ENCODE measurements around the gene JAK3.
"Not testable (repeated sequence)": the region's sequence is repeated elsewhere in the genome, so short reads cannot be mapped to it uniquely, and the experiment has no call there.

JAK3 gene

DNA sequence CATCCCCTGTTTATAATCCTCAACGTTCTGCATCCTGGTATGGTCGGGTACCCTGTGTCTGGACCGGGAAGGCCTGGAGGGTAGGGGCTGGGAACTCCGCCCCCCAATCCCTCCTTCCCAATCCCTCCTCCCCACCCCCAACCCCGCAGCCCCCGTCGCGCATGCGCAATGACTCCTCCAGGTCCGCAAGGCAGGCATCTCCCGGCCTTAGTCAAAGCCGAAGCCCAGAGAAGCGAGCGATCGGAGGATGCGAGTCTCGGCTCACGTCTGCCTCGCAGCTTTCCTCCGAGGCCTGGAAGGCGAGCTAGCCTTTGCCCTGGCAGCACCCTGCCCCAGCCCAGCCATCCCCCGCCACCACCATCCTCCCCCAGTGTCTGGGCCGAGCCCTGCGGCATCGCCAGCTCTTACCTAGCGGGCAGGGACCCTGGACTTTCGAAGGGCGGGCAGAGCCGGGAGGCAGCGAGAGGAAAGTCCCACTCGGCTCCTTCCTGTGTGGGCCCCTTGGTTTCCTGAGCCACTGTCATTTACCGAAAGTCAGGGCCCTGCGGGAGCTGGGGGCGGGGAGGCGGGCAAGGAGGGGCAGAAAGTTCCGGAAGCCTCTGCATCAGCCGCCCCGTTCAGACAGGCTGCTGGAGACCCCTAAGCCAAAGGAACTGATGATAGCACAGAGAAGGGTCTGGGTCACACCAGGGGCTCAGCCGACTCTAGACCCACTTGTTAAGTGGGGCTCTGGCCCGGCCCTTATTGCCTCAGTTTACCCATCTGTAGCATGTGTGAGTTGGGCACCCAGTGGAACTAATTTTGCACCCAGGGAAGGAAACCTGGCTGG, at the start of gene JAK3:
Gene JAK3 (minus strand): TSS at position 445 of the 829 bp plus-strand sequence. CDS start 3,565 bp downstream, outside the sequence.
- Histone ChIP-seq H3K9me3 (ENCODE audit: control insufficient read depth, insufficient read depth, low read length) (no peaks in the 10 kb centered on the region), H3K9ac (ENCODE audit: low read depth, low read length) (no peak within 1 kb of the TSS), H3K4me3 (ENCODE audit: low read depth, low read length) (no peak within 1 kb of the TSS; the same call in 1 of the 2 replicates), H3K27me3 (ENCODE audit: control insufficient read depth, insufficient read depth, low read length) (peaks cover 13% of the 10 kb centered on the region), H3K4me1 (ENCODE audit: control insufficient read depth, insufficient read depth, low read length) (no peaks in the 10 kb centered on the region; the same call in 1 of the 2 replicates), H3K27ac (ENCODE audit: low read depth, low read length) (no peak within 1 kb of the TSS), H3K36me3 (ENCODE audit: control insufficient read depth, insufficient read depth, low read length) (no peaks in the 10 kb centered on the region)

DNA sequence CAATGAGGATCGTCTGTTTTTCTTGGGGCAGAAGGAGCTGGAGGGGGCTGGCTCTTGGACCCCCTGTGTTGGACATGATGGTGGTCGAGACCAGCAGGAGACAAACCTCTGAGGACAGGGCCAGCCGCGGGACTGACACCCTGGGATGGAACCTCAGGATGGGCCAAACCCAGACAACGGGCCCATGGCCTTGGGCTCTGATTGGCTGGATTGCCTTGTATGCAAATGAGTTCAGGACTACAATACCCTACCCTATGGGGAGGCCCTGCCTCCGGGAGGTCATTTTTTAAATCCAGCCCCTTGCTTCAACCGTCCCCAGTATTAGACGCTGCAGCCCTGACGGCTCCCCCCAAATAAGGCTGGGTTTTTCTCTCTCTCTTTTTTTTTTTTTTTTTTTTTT, 46.0 kb upstream of the JAK3 start:
- no peak overlapping the region for H3K27ac ChIP-seq (ENCODE audit: low read depth, low read length)
- H3K4me1 ChIP-seq (ENCODE audit: control insufficient read depth, insufficient read depth, low read length): no peaks in the 10 kb centered on the region; the same call in 1 of the 2 replicates
- H3K4me3 ChIP-seq (ENCODE audit: low read depth, low read length): no peak overlapping the region
- no peaks in the 10 kb centered on the region for H3K9me3 ChIP-seq (ENCODE audit: control insufficient read depth, insufficient read depth, low read length)
- H3K27me3 ChIP-seq (ENCODE audit: control insufficient read depth, insufficient read depth, low read length): no peaks in the 10 kb centered on the region
- H3K9ac ChIP-seq (ENCODE audit: low read depth, low read length): no peak overlapping the region
- H3K36me3 ChIP-seq (ENCODE audit: control insufficient read depth, insufficient read depth, low read length): no peaks in the 10 kb centered on the region

DNA sequence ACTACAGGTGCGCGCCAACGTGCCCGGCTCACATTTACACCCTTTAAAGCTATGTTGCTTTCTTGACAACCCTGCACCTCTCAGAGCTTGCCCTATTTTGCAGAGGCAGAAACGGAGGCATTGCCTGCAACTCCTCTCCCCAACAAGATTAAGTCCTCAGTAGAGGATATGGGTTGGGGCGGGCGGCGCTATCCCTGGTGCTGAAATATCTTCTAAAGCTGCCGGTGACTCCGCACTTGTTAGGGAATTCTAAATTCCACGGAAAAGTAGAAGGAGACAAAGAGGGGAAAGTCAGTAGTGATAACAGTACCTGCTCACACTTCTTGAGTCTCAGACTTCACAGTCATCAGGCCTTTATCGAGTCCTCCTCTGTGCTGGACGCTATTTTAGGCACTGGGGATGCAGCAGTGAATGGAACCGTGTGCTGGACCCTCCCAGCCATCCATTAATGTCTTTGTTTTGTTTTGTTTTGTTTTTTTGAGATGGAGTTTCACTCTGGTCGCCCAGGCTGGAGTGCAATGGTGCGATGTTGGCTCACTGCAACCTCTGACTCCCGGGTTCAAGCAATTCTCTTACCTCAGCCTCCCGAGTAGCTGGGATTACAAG, 41.9 kb upstream of the JAK3 start:
- no peak overlapping the region for H3K4me3 ChIP-seq (ENCODE audit: low read depth, low read length)
- H3K36me3 ChIP-seq (ENCODE audit: control insufficient read depth, insufficient read depth, low read length): no peaks in the 10 kb centered on the region
- H3K4me1 ChIP-seq (ENCODE audit: control insufficient read depth, insufficient read depth, low read length): no peaks in the 10 kb centered on the region; the same call in 1 of the 2 replicates
- no peak overlapping the region for H3K27ac ChIP-seq (ENCODE audit: low read depth, low read length)
- no peaks in the 10 kb centered on the region for H3K27me3 ChIP-seq (ENCODE audit: control insufficient read depth, insufficient read depth, low read length)
- H3K9me3 ChIP-seq (ENCODE audit: control insufficient read depth, insufficient read depth, low read length): no peaks in the 10 kb centered on the region
- no peak overlapping the region for H3K9ac ChIP-seq (ENCODE audit: low read depth, low read length)

DNA sequence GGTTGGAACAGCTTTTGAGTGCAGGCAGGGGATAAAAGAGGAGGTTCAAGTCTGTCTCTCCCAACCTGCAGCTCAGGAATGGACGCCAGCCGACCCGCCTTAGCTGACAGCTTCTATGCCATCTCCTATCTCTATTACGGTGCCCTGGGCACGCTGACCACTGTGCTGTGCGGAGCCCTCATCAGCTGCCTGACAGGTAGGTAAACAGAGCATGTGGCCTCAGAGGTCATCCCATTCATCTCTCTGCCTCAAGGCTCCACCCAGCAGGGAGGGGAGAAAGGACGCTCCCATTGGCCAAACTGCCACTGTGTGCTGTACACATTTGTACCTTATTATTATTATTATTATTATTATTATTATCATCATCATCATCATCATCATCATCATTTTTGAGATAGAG, 40.5 kb upstream of the JAK3 start:
- Histone ChIP-seq H3K27ac (ENCODE audit: low read depth, low read length) (no peak overlapping the region), H3K36me3 (ENCODE audit: control insufficient read depth, insufficient read depth, low read length) (no peaks in the 10 kb centered on the region), H3K27me3 (ENCODE audit: control insufficient read depth, insufficient read depth, low read length) (no peaks in the 10 kb centered on the region), H3K9ac (ENCODE audit: low read depth, low read length) (no peak overlapping the region), H3K4me3 (ENCODE audit: low read depth, low read length) (no peak overlapping the region), H3K4me1 (ENCODE audit: control insufficient read depth, insufficient read depth, low read length) (no peaks in the 10 kb centered on the region; the same call in 1 of the 2 replicates), H3K9me3 (ENCODE audit: control insufficient read depth, insufficient read depth, low read length) (no peaks in the 10 kb centered on the region)

DNA sequence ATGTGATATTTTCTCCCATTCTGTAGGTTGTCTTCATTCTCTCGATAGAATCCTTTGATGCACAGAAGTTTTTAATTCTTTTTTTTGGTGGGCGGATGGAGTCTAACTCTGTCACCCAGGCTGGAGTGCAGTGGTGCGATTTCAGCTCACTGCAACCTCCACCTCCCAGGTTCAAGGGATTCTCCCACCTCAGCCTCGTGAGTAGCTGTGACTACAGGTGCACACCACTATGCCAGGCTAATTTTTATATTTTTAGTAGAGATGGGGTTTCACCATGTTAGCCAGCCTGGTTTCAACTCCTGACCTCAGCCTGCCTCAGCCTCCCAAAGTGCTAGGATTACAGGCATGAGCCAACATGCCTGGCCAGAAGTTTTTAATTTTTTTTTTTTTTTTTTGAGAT, 39.4 kb upstream of the JAK3 start:
- not testable (repeated sequence) for H3K4me1 ChIP-seq (ENCODE audit: control insufficient read depth, insufficient read depth, low read length); H3K36me3 ChIP-seq (ENCODE audit: control insufficient read depth, insufficient read depth, low read length); H3K9ac ChIP-seq (ENCODE audit: low read depth, low read length); H3K27ac ChIP-seq (ENCODE audit: low read depth, low read length); H3K4me3 ChIP-seq (ENCODE audit: low read depth, low read length); H3K9me3 ChIP-seq (ENCODE audit: control insufficient read depth, insufficient read depth, low read length); H3K27me3 ChIP-seq (ENCODE audit: control insufficient read depth, insufficient read depth, low read length)

DNA sequence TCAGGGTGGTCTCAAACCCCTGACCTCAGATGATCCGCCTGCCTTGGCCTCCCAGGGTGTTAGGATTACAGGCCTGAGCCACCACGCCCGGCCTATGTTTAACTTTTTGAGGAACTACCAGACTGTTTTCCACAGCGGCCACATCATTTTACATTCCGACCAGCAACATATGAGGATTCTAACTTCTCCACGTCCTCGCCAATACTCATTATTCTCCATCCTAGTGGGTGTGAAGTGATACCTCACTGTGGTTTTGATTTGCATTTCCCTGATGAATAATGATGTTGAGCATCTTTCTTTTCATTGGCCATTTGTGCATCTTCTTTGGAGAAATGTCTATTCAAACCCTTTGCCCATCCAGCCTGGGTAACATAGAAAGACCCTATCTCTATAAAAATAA, 38.7 kb upstream of the JAK3 start:
- no peaks in the 10 kb centered on the region for H3K9me3 ChIP-seq (ENCODE audit: control insufficient read depth, insufficient read depth, low read length)
- H3K36me3 ChIP-seq (ENCODE audit: control insufficient read depth, insufficient read depth, low read length): no peaks in the 10 kb centered on the region
- H3K27me3 ChIP-seq (ENCODE audit: control insufficient read depth, insufficient read depth, low read length): no peaks in the 10 kb centered on the region
- no peak overlapping the region for H3K9ac ChIP-seq (ENCODE audit: low read depth, low read length)
- H3K27ac ChIP-seq (ENCODE audit: low read depth, low read length): no peak overlapping the region
- H3K4me3 ChIP-seq (ENCODE audit: low read depth, low read length): no peak overlapping the region
- no peaks in the 10 kb centered on the region; the same call in 1 of the 2 replicates for H3K4me1 ChIP-seq (ENCODE audit: control insufficient read depth, insufficient read depth, low read length)

DNA sequence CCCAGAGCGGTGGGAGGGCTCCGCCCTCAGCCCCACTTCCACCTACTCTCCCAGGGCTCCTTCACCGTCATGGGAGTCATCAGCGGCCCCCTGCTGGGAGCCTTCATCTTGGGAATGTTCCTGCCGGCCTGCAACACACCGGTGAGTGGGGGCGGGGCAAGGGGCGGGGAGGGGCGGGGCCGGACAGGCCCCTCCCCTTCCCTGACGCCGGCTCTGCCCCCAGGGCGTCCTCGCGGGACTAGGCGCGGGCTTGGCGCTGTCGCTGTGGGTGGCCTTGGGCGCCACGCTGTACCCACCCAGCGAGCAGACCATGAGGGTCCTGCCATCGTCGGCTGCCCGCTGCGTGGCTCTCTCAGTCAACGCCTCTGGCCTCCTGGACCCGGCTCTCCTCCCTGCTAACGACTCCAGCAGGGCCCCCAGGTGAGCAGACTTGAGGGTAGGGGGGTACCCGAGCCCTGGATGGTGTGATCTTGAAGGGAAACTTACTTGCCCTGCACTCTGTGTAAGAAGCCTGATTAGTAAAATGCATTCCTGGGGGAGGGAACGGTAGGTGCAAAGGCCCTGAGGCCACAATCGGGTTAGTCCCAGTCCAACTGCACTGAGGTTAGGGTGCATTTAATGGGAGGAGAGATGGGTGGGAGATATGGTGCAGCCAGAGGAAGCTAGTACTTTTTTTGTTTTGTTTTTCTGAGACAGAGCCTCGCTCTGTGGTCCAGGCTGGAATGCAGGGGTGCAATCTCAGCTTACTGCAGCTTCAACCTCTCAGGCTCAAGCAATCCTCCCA, 36.0 kb upstream of the JAK3 start:
- no peak overlapping the region for H3K4me3 ChIP-seq (ENCODE audit: low read depth, low read length)
- H3K27ac ChIP-seq (ENCODE audit: low read depth, low read length): no peak overlapping the region

DNA sequence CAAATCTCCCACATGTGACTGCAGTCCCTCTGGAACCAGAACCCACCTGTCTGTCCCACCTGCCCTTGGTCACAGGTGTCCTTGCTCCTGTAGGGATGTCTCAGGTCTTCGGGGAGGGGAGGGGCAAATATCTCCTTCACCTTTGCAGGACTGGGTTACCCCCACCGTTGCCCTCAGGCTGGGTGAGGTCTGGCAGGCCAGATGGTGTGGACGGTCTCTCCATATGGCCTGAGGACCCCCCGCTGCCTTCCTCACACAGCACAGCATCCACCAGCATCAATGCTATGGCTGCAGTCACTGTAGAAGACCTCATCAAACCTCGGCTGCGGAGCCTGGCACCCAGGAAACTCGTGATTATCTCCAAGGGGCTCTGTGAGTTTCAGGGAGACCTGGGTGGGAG, 33.9 kb upstream of the JAK3 start:
- Histone ChIP-seq H3K9ac (ENCODE audit: low read depth, low read length) (no peak overlapping the region), H3K27ac (ENCODE audit: low read depth, low read length) (no peak overlapping the region), H3K36me3 (ENCODE audit: control insufficient read depth, insufficient read depth, low read length) (no peaks in the 10 kb centered on the region), H3K4me1 (ENCODE audit: control insufficient read depth, insufficient read depth, low read length) (no peaks in the 10 kb centered on the region), H3K9me3 (ENCODE audit: control insufficient read depth, insufficient read depth, low read length) (no peaks in the 10 kb centered on the region), H3K27me3 (ENCODE audit: control insufficient read depth, insufficient read depth, low read length) (no peaks in the 10 kb centered on the region), H3K4me3 (ENCODE audit: low read depth, low read length) (no peak overlapping the region)

More for the DNA sequence above, 36.0 kb upstream of the JAK3 start:
- Histone ChIP-seq H3K36me3 (ENCODE audit: control insufficient read depth, insufficient read depth, low read length) (no peaks in the 10 kb centered on the region), H3K9me3 (ENCODE audit: control insufficient read depth, insufficient read depth, low read length) (no peaks in the 10 kb centered on the region), H3K9ac (ENCODE audit: low read depth, low read length) (no peak overlapping the region), H3K27me3 (ENCODE audit: control insufficient read depth, insufficient read depth, low read length) (no peaks in the 10 kb centered on the region), H3K4me1 (ENCODE audit: control insufficient read depth, insufficient read depth, low read length) (no peaks in the 10 kb centered on the region)

DNA sequence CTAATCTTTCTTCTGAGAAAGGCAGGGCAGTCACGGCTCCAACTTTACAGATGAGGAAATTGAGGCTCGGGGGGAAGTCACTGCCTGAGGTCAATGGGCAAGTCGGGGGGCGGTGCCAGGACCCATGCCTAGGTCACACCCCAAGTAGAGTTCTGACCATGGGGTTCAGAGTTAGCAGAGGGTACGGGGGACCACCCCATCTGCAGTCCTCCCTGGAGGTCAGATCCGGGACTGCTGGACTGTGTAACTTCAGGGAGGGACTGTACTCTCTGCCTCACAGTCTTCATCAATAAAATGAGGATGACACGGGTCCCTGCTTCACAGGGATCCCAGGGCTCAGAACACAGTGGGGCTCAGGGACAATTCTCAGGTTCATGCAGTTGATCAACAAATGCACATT, 31.7 kb upstream of the JAK3 start:
- Histone ChIP-seq H3K9me3 (ENCODE audit: control insufficient read depth, insufficient read depth, low read length) (no peaks in the 10 kb centered on the region), H3K27me3 (ENCODE audit: control insufficient read depth, insufficient read depth, low read length) (no peaks in the 10 kb centered on the region), H3K4me3 (ENCODE audit: low read depth, low read length) (no peak overlapping the region), H3K27ac (ENCODE audit: low read depth, low read length) (no peak overlapping the region), H3K4me1 (ENCODE audit: control insufficient read depth, insufficient read depth, low read length) (no peaks in the 10 kb centered on the region), H3K36me3 (ENCODE audit: control insufficient read depth, insufficient read depth, low read length) (no peaks in the 10 kb centered on the region), H3K9ac (ENCODE audit: low read depth, low read length) (no peak overlapping the region)

DNA sequence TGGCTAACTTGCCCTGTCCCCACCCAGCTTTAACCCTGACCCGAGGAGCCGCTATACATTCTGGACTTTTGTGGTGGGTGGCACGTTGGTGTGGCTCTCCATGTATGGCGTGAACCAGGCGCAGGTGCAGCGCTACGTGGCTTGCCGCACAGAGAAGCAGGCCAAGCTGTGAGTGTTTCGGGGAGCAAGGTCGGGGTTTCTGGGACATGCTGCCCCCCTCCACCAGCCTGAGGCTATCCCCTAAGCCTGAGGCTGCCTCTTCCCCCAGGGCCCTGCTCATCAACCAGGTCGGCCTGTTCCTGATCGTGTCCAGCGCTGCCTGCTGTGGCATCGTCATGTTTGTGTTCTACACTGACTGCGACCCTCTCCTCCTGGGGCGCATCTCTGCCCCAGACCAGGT, 29.9 kb upstream of the JAK3 start:
- H3K9ac ChIP-seq (ENCODE audit: low read depth, low read length): no peak overlapping the region
- H3K27ac ChIP-seq (ENCODE audit: low read depth, low read length): no peak overlapping the region
- H3K36me3 ChIP-seq (ENCODE audit: control insufficient read depth, insufficient read depth, low read length): no peaks in the 10 kb centered on the region
- H3K27me3 ChIP-seq (ENCODE audit: control insufficient read depth, insufficient read depth, low read length): no peaks in the 10 kb centered on the region
- H3K9me3 ChIP-seq (ENCODE audit: control insufficient read depth, insufficient read depth, low read length): no peaks in the 10 kb centered on the region
- H3K4me3 ChIP-seq (ENCODE audit: low read depth, low read length): no peak overlapping the region
- no peaks in the 10 kb centered on the region for H3K4me1 ChIP-seq (ENCODE audit: control insufficient read depth, insufficient read depth, low read length)

DNA sequence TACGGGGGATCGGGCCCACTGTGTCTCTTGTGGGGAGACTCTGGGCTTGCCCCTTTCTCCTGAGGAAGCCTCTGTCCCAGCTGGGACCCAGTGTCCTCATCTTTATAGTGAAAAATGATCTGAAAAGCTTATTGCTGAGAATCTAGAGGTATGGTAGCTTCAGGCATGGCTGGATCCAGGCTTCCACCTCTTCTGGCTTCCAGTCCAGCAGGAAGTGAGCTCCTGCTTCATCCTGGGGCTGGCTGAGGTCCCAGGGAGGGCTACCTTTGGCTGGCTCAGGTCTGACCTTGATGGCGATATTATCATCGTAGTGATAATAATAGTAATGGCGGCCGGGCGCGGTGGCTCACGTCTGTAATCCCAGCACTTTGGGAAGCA, 27.0 kb upstream of the JAK3 start:
- Histone ChIP-seq H3K27ac (ENCODE audit: low read depth, low read length) (no peak overlapping the region), H3K27me3 (ENCODE audit: control insufficient read depth, insufficient read depth, low read length) (peaks cover 6% of the 10 kb centered on the region), H3K9ac (ENCODE audit: low read depth, low read length) (no peak overlapping the region), H3K4me3 (ENCODE audit: low read depth, low read length) (peak overlapping the region; percentile 54; the same call in 1 of the 2 replicates), H3K9me3 (ENCODE audit: control insufficient read depth, insufficient read depth, low read length) (no peaks in the 10 kb centered on the region), H3K36me3 (ENCODE audit: control insufficient read depth, insufficient read depth, low read length) (no peaks in the 10 kb centered on the region), H3K4me1 (ENCODE audit: control insufficient read depth, insufficient read depth, low read length) (0 out of 2 replicates have a peak, but pooled peaks cover 2% of the 10 kb centered on the region)

Data from HUES48 (cell line).